Spleen (tissue), 11 donors: ENCODE results near the gene ZNF609. TPM values are rescaled to one million over a fixed set of nuclear protein-coding genes. Genes with fewer than 3 reads are reported as not detected.

Experiments used
- DNase-seq: peaks from one replicate; pipeline ENCODE4 v3.0.0-alpha.2; 2020
- H3K27ac ChIP-seq, 8 donors: fragments of 200-600 bp; sonication (generic) in 7 of 8; 1 replicate in 4 of 8; 2 replicates in 4 of 8; pipeline versions ENCODE4 v1.5.0 to v1.8.0; 2016 to 2021; ENCODE audit warnings: inconsistent platforms in 4 of 8, mild to moderate bottlenecking in 4 of 8, moderate library complexity in 1 of 8
- H3K27me3 ChIP-seq, 7 donors: fragments of 200-600 bp; sonication (generic) in 6 of 7; replicated peaks in 1 of 7; 1 replicate in 4 of 7; 2 replicates in 3 of 7; pipeline versions ENCODE4 v1.5.0 to v1.8.0; 2016 to 2021; ENCODE audit warnings: inconsistent platforms in 3 of 7, mild to moderate bottlenecking in 1 of 7
- H3K36me3 ChIP-seq, 6 donors: fragments of 200-600 bp; sonication (generic) in 5 of 6; 1 replicate in 4 of 6; 2 replicates in 2 of 6; pipeline versions ENCODE4 v1.5.0 to v1.8.0; 2016 to 2021; ENCODE audit warnings: inconsistent platforms in 2 of 6
- H3K4me1 ChIP-seq, 6 donors: fragments of 200-600 bp; sonication (generic) in 5 of 6; 1 replicate in 3 of 6; 2 replicates in 3 of 6; pipeline versions ENCODE4 v1.5.0 to v1.8.0; 2016 to 2021; ENCODE audit warnings: inconsistent platforms in 3 of 6
- H3K4me3 ChIP-seq, 8 donors: fragments of 200-600 bp; sonication (generic) in 7 of 8; 1 replicate in 4 of 8; 2 replicates in 4 of 8; pipeline versions ENCODE4 v1.5.0 to v1.8.0; 2016 to 2021; ENCODE audit warnings: inconsistent platforms in 4 of 8, mild to moderate bottlenecking in 4 of 8, moderate library complexity in 2 of 8
- H3K9me3 ChIP-seq, 8 donors: fragments of 200-600 bp; sonication (generic) in 7 of 8; 1 replicate in 4 of 8; 2 replicates in 4 of 8; pipeline versions ENCODE4 v1.5.0 to v1.8.0; 2016 to 2021; ENCODE audit warnings: inconsistent platforms in 4 of 8
- POLR2A ChIP-seq, 3 donors: fragments of 450-650 bp; IDR thresholded peaks; one replicate each; pipeline ENCODE4 v1.5.1; 2017; ENCODE audit warnings: antibody characterized with exemption in 3 of 3, mild to moderate bottlenecking in 1 of 3
- POLR2AphosphoS5 ChIP-seq, 3 donors: sonication (generic); formaldehyde crosslinking; IDR thresholded peaks; one replicate each; pipeline ENCODE4 v1.5.1; 2017; ENCODE audit warnings: antibody characterized with exemption in 3 of 3
- WGBS, 5 donors: extraction: QIAGEN DNeasy Blood & Tissue Kit in 3 of 5; methylation state at CpG; one replicate each; pipeline versions ENCODE4 v1.1.5 to v1.1.7; 2013 to 2018; 5-methylcytosine and 5-hydroxymethylcytosine counted together
- intact Hi-C: fragments of 100-400 bp; cut with DNase I; formaldehyde crosslinking; loops from one replicate; pipeline ENCODE4 v1.15.0; 2023; ENCODE audit warnings: low total_unique reads
- polyA plus RNA-seq, 3 donors: library from polyadenylated mRNA; stranded (reverse); fragments of 200-250 nt; gene quantifications; one replicate each; pipeline ENCODE4 v1.2.1, GENCODE V29; 2013
- total RNA-seq, 7 donors: library from RNA; depleted of rRNA in 3 of 7; stranded (reverse); fragments of >200 nt in 3 of 7; fragmentation: NEBNext Ultra II Directional in 4 of 7; extraction: Animal tissue kit (Norgen Biotek cat#: 25700) in 4 of 7; gene quantifications; one replicate each; pipeline versions ENCODE4 v1.1.0 to v1.2.1, GENCODE V29; 2016 to 2021
- TF ChIP-seq, protein P1 (sequence below), 11 experiments: fragments of 200-600 bp in 7 of 11; fragments of 450-650 bp in 4 of 11; sonication (generic) in 4 of 11; IDR thresholded peaks in 8 of 11; conservative IDR thresholded peaks in 3 of 11; 1 replicate in 7 of 11; 2 replicates in 4 of 11; pipeline versions ENCODE4 v1.4.0 to v1.8.0; 2016 to 2021; ENCODE audit warnings: antibody characterized with exemption in 11 of 11, inconsistent platforms in 4 of 11, mild to moderate bottlenecking in 1 of 11
- donor health status: healthy with polysubstance abuse.
- donor health status: DM: no; HTN: no; CAD: no; lungs with moderate emphysema.
- donor health status: DM: no; HTN: no; CAD: no.
- donor health status: Bipolar disorder and iron deficiency.
- donor health status: healthy.
- donor health status: DM: no; HTN: no; CAD: no.
- donor health status: DM: yes; HTN: yes; CAD: no.

The ZNF609 gene
- total and polyA plus RNA-seq, 10 donors: 2.4 to 55.7 (median 38.8) TPM

GRCh38 chr15:64530918-64531317 lies 70.5 kb downstream of the ZNF609 start:
- TF ChIP-seq POLR2AphosphoS5 (IDR thresholded peaks at IDR 0.05): no peak
- Histone ChIP-seq H3K4me3 (no peak overlapping the region), H3K36me3 (peaks cover 0 to 16% (median 0%) of the 10 kb centered on the region in 6 donors), H3K27ac (no peak overlapping the region), H3K27me3 (no peaks in the 10 kb centered on the region), H3K4me1 (peaks cover 0 to 52% (median 28%) of the 10 kb centered on the region in 6 donors), H3K9me3 (no peaks in the 10 kb centered on the region)
- DNase-seq: no peak
- intact Hi-C loops: no loop called here

- H3K27ac ChIP-seq: no peak overlapping the region
- no peaks in the 10 kb centered on the region for H3K27me3 ChIP-seq
- no peak overlapping the region for H3K4me3 ChIP-seq
- WGBS, 5 donors: 61 to 75% (median 70%) methylated on average over 12 of the region's 12 CpGs
- peaks cover 0 to 16% (median 0%) of the 10 kb centered on the region in 6 donors for H3K36me3 ChIP-seq
- intact Hi-C loops: no loop called here
- TF ChIP-seq, protein P1, sequence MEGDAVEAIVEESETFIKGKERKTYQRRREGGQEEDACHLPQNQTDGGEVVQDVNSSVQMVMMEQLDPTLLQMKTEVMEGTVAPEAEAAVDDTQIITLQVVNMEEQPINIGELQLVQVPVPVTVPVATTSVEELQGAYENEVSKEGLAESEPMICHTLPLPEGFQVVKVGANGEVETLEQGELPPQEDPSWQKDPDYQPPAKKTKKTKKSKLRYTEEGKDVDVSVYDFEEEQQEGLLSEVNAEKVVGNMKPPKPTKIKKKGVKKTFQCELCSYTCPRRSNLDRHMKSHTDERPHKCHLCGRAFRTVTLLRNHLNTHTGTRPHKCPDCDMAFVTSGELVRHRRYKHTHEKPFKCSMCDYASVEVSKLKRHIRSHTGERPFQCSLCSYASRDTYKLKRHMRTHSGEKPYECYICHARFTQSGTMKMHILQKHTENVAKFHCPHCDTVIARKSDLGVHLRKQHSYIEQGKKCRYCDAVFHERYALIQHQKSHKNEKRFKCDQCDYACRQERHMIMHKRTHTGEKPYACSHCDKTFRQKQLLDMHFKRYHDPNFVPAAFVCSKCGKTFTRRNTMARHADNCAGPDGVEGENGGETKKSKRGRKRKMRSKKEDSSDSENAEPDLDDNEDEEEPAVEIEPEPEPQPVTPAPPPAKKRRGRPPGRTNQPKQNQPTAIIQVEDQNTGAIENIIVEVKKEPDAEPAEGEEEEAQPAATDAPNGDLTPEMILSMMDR (IDR thresholded peaks at IDR 0.05 in 8 of 11, conservative IDR thresholded peaks at IDR 0.05 in 3 of 11): no peak
- TF ChIP-seq POLR2A (IDR thresholded peaks at IDR 0.05): no peak
- TF ChIP-seq POLR2AphosphoS5 (IDR thresholded peaks at IDR 0.05): no peak
- no peak for DNase-seq
- H3K9me3 ChIP-seq: no peaks in the 10 kb centered on the region
- peaks cover 0 to 49% (median 29%) of the 10 kb centered on the region in 6 donors for H3K4me1 ChIP-seq
Observed at GRCh38 chr15:64532521-64533315, 72.3 kb downstream of the ZNF609 start.

DNA sequence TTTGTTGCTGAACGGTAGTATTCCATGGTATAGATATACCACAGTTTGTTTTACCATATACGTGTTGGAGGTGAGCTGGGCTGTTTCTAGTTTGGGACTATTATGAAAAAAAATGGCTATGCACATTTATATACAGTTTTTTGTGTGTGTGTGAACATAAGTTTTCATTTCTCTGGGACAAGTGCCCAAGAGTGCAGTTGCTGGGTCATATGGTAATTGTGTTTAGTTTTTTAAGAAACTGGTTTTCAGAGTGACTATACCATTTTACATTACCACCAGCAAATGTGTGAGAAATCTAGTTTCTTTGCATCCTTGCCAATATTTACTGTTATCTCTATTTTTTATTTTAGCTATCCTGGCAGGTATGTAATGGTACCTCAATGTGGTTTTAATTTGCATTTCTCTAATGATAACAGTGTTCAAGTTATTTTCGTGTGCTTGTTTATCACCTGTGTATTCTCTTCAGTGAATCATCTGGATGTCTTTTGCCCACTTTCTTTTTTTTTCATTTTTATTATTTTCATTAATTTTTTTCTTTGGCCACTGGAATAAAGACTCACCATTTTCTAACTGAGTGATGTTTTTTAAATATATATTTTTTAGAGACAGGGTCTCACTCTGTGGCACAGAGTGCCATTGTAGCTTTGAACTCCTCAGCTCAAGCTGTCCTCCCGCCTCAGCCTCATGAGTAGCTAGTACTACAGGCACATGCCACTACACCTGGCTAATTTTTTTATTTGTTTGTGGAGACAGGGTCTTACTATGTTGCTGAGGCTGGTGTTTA lies 75.3 kb downstream of the ZNF609 start:
- no peak overlapping the region for H3K27ac ChIP-seq
- DNase-seq: no peak
- no peak for TF ChIP-seq POLR2AphosphoS5 (IDR thresholded peaks at IDR 0.05)

GRCh38 chr15:64536244-64536836 lies 76.0 kb downstream of the ZNF609 start:
- WGBS, 5 donors: 80 to 88% (median 84%) methylated on average over 6 of the region's 6 CpGs
- Histone ChIP-seq H3K27ac (no peak overlapping the region), H3K4me1 (peaks cover 0 to 45% (median 25%) of the 10 kb centered on the region in 6 donors), H3K4me3 (no peak overlapping the region), H3K27me3 (no peaks in the 10 kb centered on the region), H3K36me3 (no peaks in the 10 kb centered on the region), H3K9me3 (no peaks in the 10 kb centered on the region)
- intact Hi-C loops: no loop called here
- TF ChIP-seq POLR2AphosphoS5 (IDR thresholded peaks at IDR 0.05) (no peak), POLR2A (IDR thresholded peaks at IDR 0.05) (no peak)
- TF ChIP-seq, protein P1 (IDR thresholded peaks at IDR 0.05 in 8 of 11, conservative IDR thresholded peaks at IDR 0.05 in 3 of 11): no peak
- no peak for DNase-seq

More for the DNA sequence above, 75.3 kb downstream of the ZNF609 start:
- H3K4me3 ChIP-seq: no peak overlapping the region
- 81 to 92% (median 88%) methylated on average over 4 of the region's 4 CpGs for WGBS, 5 donors
- intact Hi-C loops: no loop called here
- no peaks in the 10 kb centered on the region for H3K36me3 ChIP-seq
- H3K9me3 ChIP-seq: no peaks in the 10 kb centered on the region
- peaks cover 0 to 45% (median 27%) of the 10 kb centered on the region in 6 donors for H3K4me1 ChIP-seq
- H3K27me3 ChIP-seq: no peaks in the 10 kb centered on the region
